ENCODE data around the gene BHLHA9.

DNA sequence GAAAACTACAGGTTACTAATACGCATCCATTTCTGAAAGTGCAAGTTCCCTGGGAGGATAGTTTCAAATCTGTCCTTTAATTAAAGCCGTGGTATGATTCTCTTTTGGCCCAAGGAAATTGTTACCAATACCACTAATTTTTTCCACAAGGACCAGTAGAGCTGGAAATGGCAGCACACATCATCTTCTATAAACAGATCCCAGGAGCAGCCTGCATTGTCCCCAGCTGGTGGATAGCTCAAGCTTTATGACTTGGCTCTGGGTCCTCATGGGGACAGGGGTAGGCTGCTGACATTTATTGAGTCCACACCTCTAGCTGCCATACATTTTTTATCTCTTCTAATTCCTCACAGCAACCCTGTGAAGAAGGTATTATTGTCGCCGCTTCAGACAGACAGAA lies 35.8 kb upstream of the BHLHA9 start:
- TF ChIP-seq, protein P1, sequence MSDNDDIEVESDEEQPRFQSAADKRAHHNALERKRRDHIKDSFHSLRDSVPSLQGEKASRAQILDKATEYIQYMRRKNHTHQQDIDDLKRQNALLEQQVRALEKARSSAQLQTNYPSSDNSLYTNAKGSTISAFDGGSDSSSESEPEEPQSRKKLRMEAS (IDR thresholded peaks at IDR 0.05), result no peak
- TF ChIP-seq NFIC (IDR thresholded peaks at IDR 0.05) (no peak), EGR1 (IDR thresholded peaks at IDR 0.05) (no peak), CEBPB (IDR thresholded peaks at IDR 0.05) (no peak), FOXM1 (IDR thresholded peaks at IDR 0.05; ENCODE audit: borderline replicate concordance, low read depth) (no peak), RAD21 (IDR thresholded peaks at IDR 0.05; ENCODE audit: low read depth) (no peak), ZBTB7A (IDR thresholded peaks at IDR 0.05; ENCODE audit: low read depth) (no peak), EP300 (IDR thresholded peaks at IDR 0.05; ENCODE audit: borderline replicate concordance) (no peak), TAF1 (IDR thresholded peaks at IDR 0.05; ENCODE audit: low read depth) (no peak)
- TF ChIP-seq, protein P2, sequence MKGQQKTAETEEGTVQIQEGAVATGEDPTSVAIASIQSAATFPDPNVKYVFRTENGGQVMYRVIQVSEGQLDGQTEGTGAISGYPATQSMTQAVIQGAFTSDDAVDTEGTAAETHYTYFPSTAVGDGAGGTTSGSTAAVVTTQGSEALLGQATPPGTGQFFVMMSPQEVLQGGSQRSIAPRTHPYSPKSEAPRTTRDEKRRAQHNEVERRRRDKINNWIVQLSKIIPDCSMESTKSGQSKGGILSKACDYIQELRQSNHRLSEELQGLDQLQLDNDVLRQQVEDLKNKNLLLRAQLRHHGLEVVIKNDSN (IDR thresholded peaks at IDR 0.05), result no peak
- TF ChIP-seq, protein P3, sequence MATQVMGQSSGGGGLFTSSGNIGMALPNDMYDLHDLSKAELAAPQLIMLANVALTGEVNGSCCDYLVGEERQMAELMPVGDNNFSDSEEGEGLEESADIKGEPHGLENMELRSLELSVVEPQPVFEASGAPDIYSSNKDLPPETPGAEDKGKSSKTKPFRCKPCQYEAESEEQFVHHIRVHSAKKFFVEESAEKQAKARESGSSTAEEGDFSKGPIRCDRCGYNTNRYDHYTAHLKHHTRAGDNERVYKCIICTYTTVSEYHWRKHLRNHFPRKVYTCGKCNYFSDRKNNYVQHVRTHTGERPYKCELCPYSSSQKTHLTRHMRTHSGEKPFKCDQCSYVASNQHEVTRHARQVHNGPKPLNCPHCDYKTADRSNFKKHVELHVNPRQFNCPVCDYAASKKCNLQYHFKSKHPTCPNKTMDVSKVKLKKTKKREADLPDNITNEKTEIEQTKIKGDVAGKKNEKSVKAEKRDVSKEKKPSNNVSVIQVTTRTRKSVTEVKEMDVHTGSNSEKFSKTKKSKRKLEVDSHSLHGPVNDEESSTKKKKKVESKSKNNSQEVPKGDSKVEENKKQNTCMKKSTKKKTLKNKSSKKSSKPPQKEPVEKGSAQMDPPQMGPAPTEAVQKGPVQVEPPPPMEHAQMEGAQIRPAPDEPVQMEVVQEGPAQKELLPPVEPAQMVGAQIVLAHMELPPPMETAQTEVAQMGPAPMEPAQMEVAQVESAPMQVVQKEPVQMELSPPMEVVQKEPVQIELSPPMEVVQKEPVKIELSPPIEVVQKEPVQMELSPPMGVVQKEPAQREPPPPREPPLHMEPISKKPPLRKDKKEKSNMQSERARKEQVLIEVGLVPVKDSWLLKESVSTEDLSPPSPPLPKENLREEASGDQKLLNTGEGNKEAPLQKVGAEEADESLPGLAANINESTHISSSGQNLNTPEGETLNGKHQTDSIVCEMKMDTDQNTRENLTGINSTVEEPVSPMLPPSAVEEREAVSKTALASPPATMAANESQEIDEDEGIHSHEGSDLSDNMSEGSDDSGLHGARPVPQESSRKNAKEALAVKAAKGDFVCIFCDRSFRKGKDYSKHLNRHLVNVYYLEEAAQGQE (IDR thresholded peaks at IDR 0.05; ENCODE audit: low read depth), result no peak
